Measurements from ENCODE around the gene KCNIP3.
"Not testable (repeated sequence)": the region's sequence is repeated elsewhere in the genome, so short reads cannot be mapped to it uniquely, and the experiment has no call there.

KCNIP3 gene

GRCh38 chr2:95376311-95377215 is 79.4 kb downstream of the KCNIP3 start:
- ChIA-PET POLR2A (no interaction called here), CTCF (interaction anchor here (0.9 to 5.8 kb wide), 2 partner anchors 12 to 32 kb away, joined by 3 to 54 read pairs; no protein-coding TSS in a partner anchor)
- TF ChIP-seq, protein P1, sequence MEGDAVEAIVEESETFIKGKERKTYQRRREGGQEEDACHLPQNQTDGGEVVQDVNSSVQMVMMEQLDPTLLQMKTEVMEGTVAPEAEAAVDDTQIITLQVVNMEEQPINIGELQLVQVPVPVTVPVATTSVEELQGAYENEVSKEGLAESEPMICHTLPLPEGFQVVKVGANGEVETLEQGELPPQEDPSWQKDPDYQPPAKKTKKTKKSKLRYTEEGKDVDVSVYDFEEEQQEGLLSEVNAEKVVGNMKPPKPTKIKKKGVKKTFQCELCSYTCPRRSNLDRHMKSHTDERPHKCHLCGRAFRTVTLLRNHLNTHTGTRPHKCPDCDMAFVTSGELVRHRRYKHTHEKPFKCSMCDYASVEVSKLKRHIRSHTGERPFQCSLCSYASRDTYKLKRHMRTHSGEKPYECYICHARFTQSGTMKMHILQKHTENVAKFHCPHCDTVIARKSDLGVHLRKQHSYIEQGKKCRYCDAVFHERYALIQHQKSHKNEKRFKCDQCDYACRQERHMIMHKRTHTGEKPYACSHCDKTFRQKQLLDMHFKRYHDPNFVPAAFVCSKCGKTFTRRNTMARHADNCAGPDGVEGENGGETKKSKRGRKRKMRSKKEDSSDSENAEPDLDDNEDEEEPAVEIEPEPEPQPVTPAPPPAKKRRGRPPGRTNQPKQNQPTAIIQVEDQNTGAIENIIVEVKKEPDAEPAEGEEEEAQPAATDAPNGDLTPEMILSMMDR (IDR thresholded peaks at IDR 0.05; ENCODE audit: insufficient read depth, low read length, missing control alignments): no peak
- no peak overlapping the region for H3K4me3 ChIP-seq (ENCODE audit: low read depth, low read length)
- DNase-seq (ENCODE audit: low read depth, low spot score): no peak

GRCh38 chr2:95377216-95378123 is 80.3 kb downstream of the KCNIP3 start:
- ChIA-PET POLR2A (no interaction called here), CTCF (interaction anchor here (5.8 kb wide), 1 partner anchor 11 kb away, joined by 54 read pairs; no protein-coding TSS in a partner anchor)
- TF ChIP-seq, protein P1 (IDR thresholded peaks at IDR 0.05; ENCODE audit: insufficient read depth, low read length, missing control alignments): no peak
- no peak overlapping the region for H3K4me3 ChIP-seq (ENCODE audit: low read depth, low read length)
- DNase-seq (ENCODE audit: low read depth, low spot score): no peak

- H3K4me3 ChIP-seq (ENCODE audit: low read depth, low read length); POLR2A ChIA-PET; DNase-seq (ENCODE audit: low read depth, low spot score): not testable (repeated sequence)
- CTCF ChIA-PET: interaction anchor here (5.8 kb wide), 1 partner anchor 11 kb away, joined by 54 read pairs; no protein-coding TSS in a partner anchor
Observed at GRCh38 chr2:95378281-95378680, 81.1 kb downstream of the KCNIP3 start.

GRCh38 chr2:95379371-95379831 is 82.3 kb downstream of the KCNIP3 start:
- CTCF ChIA-PET: interaction anchor here (5.8 kb wide), 1 partner anchor 10 kb away, joined by 54 read pairs; no protein-coding TSS in a partner anchor
- POLR2A ChIA-PET: no interaction called here
- TF ChIP-seq, protein P1 (IDR thresholded peaks at IDR 0.05; ENCODE audit: insufficient read depth, low read length, missing control alignments): no peak
- no peak for DNase-seq (ENCODE audit: low read depth, low spot score)
- H3K4me3 ChIP-seq (ENCODE audit: low read depth, low read length): no peak overlapping the region

GRCh38 chr2:95380280-95380679 is 83.1 kb downstream of the KCNIP3 start:
- TF ChIP-seq, protein P1 (IDR thresholded peaks at IDR 0.05; ENCODE audit: insufficient read depth, low read length, missing control alignments): no peak
- POLR2A ChIA-PET: no interaction called here
- CTCF ChIA-PET: interaction anchor here (5.8 kb wide), 1 partner anchor 9 kb away, joined by 54 read pairs; no protein-coding TSS in a partner anchor

GRCh38 chr2:95380731-95381130 is 83.6 kb downstream of the KCNIP3 start:
- no peak overlapping the region for H3K4me3 ChIP-seq (ENCODE audit: low read depth, low read length)
- TF ChIP-seq, protein P1 (IDR thresholded peaks at IDR 0.05; ENCODE audit: insufficient read depth, low read length, missing control alignments): no peak
- no peak for DNase-seq (ENCODE audit: low read depth, low spot score)
- ChIA-PET POLR2A (no interaction called here), CTCF (interaction anchor here (5.8 kb wide), 1 partner anchor 8 kb away, joined by 54 read pairs; no protein-coding TSS in a partner anchor)

More at GRCh38 chr2:95380280-95380679, 83.1 kb downstream of the KCNIP3 start:
- no peak overlapping the region for H3K4me3 ChIP-seq (ENCODE audit: low read depth, low read length)
- no peak for DNase-seq (ENCODE audit: low read depth, low spot score)
